Tibial nerve (tissue), 3 donors: ENCODE data around the gene RAB11FIP3.

ENCODE experiments used
- POLR2A ChIP-seq, 2 donors: fragments of 450-650 bp; IDR thresholded peaks; one replicate each; pipeline ENCODE4 v1.6.1; 2017; ENCODE audit warnings: antibody characterized with exemption in 2 of 2, mild to moderate bottlenecking in 2 of 2, moderate library complexity in 2 of 2
- TF ChIP-seq, protein P1 (sequence below), 5 experiments: fragments of 200-600 bp in 3 of 5; fragments of 450-650 bp in 2 of 5; sonication (generic) in 3 of 5; IDR thresholded peaks; one replicate each; pipeline ENCODE4 v1.5.1; 2016 to 2019; ENCODE audit warnings: antibody characterized with exemption in 5 of 5, mild to moderate bottlenecking in 3 of 5, moderate library complexity in 2 of 5

DNA sequence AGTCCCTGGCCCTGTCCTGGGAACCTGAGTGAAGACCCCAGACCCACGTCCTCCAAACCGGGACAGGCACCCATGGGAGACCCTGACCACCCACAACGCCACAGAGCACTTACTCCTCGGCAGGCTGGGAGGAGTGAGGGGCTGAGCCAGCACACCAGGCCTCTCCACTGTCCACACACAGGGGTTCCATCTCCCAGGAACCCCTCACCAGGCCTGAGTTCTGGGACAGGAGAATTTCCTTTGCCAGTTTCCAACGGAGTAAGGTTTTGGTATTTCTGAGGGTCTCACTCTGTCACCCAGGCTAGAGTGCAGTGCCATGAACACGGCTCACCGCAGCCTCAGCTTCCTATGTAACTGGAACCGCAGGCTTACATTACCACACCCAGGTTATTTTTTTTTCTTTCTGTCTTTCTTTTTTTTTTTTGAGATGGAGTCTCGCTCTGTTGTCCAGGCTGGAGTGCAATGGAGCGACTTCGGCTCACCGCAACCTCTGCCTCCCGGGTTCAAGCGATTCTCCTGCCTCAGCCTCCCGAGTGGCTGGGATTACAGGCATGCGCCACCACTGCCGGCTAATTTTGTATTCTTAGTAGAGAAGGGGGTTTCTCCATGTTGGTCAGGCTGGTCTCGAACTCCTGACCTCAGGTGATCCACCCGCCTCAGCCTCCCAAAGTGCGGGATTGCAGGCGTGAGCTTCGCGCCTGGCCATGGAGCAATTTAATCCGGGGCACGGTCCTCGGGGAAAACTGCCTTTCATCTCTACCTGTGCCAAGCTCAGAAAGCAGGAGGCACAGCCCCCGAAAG is 45.3 kb upstream of the RAB11FIP3 start:
- TF ChIP-seq, protein P1, sequence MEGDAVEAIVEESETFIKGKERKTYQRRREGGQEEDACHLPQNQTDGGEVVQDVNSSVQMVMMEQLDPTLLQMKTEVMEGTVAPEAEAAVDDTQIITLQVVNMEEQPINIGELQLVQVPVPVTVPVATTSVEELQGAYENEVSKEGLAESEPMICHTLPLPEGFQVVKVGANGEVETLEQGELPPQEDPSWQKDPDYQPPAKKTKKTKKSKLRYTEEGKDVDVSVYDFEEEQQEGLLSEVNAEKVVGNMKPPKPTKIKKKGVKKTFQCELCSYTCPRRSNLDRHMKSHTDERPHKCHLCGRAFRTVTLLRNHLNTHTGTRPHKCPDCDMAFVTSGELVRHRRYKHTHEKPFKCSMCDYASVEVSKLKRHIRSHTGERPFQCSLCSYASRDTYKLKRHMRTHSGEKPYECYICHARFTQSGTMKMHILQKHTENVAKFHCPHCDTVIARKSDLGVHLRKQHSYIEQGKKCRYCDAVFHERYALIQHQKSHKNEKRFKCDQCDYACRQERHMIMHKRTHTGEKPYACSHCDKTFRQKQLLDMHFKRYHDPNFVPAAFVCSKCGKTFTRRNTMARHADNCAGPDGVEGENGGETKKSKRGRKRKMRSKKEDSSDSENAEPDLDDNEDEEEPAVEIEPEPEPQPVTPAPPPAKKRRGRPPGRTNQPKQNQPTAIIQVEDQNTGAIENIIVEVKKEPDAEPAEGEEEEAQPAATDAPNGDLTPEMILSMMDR (IDR thresholded peaks at IDR 0.05): no peak
- TF ChIP-seq POLR2A (IDR thresholded peaks at IDR 0.05): no peak
